Fibroblast of pulmonary artery (primary cell): ENCODE measurements around the gene U2AF2.

Experiments used
- DNase-seq: peaks from one replicate; pipeline ENCODE4 v3.0.0-alpha.2; 2010; ENCODE audit warnings: low read depth
- H3K4me3 ChIP-seq: replicated peaks from 2 replicates; pipeline ENCODE4 v1.5.1; 2011; ENCODE audit warnings: low read depth, mild to moderate bottlenecking, control low read depth, low read length, moderate library complexity
- CTCF ChIP-seq: IDR thresholded peaks from 2 replicates; pipeline ENCODE4 v1.5.1; 2011; ENCODE audit warnings: mild to moderate bottlenecking, control low read depth, low read length, inconsistent platforms; ENCODE audit errors: missing control alignments

Gene U2AF2

GRCh38 chr19:55647732-55648584, 6.9 kb upstream of the U2AF2 start, which contains the start of gene CCDC106:
TSS of gene CCDC106 (plus strand) at chr19:55648212. CDS start at chr19:55649047, 835 bp downstream.
- peak within 1 kb of the TSS; percentile 73 for H3K4me3 ChIP-seq
- no peak for TF ChIP-seq CTCF
- DNase-seq: peak; percentile 76

GRCh38 chr19:55648585-55649267, 6.1 kb upstream of the U2AF2 start:
- DNase-seq: no peak
- no peak for TF ChIP-seq CTCF
- H3K4me3 ChIP-seq: peak overlapping the region; percentile 73

- no peak for TF ChIP-seq CTCF
- DNase-seq: no peak
- H3K4me3 ChIP-seq: peak overlapping the region; percentile 12
Observed at GRCh38 chr19:55649268-55650125, 5.3 kb upstream of the U2AF2 start.

- no peak for DNase-seq
- no peak for TF ChIP-seq CTCF
- H3K4me3 ChIP-seq: no peak overlapping the region
Observed at GRCh38 chr19:55650126-55650557, 4.7 kb upstream of the U2AF2 start.

GRCh38 chr19:55650602-55651230, 4.1 kb upstream of the U2AF2 start:
- TF ChIP-seq CTCF: no peak
- H3K4me3 ChIP-seq: no peak overlapping the region

GRCh38 chr19:55651236-55651635, 3.6 kb upstream of the U2AF2 start:
- H3K4me3 ChIP-seq: no peak overlapping the region
- DNase-seq: no peak
- TF ChIP-seq CTCF: no peak

More at GRCh38 chr19:55650602-55651230, 4.1 kb upstream of the U2AF2 start:
- no peak for DNase-seq
